ENCODE measurements around the gene FRY. TPM values are rescaled to one million over a fixed set of nuclear protein-coding genes. Genes with fewer than 3 reads are reported as not detected.

FRY gene
- total and polyA plus RNA-seq, 2 donors (not counting 1 experiment from before 2014, with no cell fraction given) = 2.3 to 6.3 TPM

DNA sequence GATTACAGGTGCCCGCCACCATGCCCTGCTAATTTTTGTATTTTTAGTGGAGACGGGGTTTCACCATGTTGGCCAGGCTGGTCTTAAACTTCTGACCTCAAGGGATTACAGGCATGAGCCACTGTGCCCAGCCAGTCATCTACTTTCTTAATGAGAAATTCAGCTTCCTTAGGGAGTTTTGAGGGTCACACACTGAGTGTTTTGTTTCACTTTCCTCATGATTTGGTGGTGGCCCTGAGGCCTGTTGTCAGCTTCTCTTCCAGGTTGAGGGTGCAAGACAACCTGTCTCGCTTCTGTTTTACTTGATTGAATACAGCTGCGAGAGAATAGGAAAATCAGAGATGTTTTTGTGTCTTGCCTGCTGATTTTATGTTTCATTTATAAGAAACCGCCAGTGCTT, 9.9 kb downstream of the FRY start:
- H3K79me2 ChIP-seq (ENCODE audit: control insufficient read depth, insufficient read depth, low read length) = no peaks in the 10 kb centered on the region
- CTCF ChIA-PET = no interaction called here
- H3K4me3 ChIP-seq (ENCODE audit: control extremely low read depth in 1 of 5, extremely low read depth in 1 of 5, insufficient read depth in 1 of 5, low read depth in 2 of 5, low read length in 4 of 5) = no peak overlapping the region
- no peak overlapping the region for H3K9ac ChIP-seq (ENCODE audit: low read length)
- H3K27me3 ChIP-seq (replicated peaks in 1 of 4; ENCODE audit: control extremely low read depth in 1 of 4, control insufficient read depth in 3 of 4, insufficient read depth in 4 of 4, low read length in 3 of 4) = no peaks in the 10 kb centered on the region
- intact Hi-C loops (cut with micrococcal nuclease) = no loop called here
- H3K4me2 ChIP-seq (replicated peaks; ENCODE audit: low read depth, low read length, poor library complexity, severe bottlenecking) = no peak overlapping the region
- Mint-ChIP-seq H3K4me3 (no peak overlapping the region), H3K27ac (no peak overlapping the region), H3K27me3 (no peaks in the 10 kb centered on the region), H3K4me1 (peaks cover 27% of the 10 kb centered on the region), H3K9me3 (ENCODE audit: insufficient read depth) (no peaks in the 10 kb centered on the region)
- DNase-seq (peak; percentile 20), ATAC-seq (ENCODE audit: low read depth) (peak; percentile 24)
- no peaks in the 10 kb centered on the region for H3K9me3 ChIP-seq (ENCODE audit: control extremely low read depth in 1 of 3, control insufficient read depth in 2 of 3, insufficient read depth in 1 of 3, low read length in 2 of 3)
- 64% methylated on average over 2 of the region's 5 CpGs for WGBS (ENCODE audit: insufficient coverage)
- no peaks in the 10 kb centered on the region for H4K20me1 ChIP-seq (ENCODE audit: control insufficient read depth, insufficient read depth, low read length, poor library complexity, severe bottlenecking)
- H3K4me1 ChIP-seq (ENCODE audit: control insufficient read depth in 2 of 2, insufficient read depth in 2 of 2, low read length in 2 of 2) = peaks cover 8 to 10% of the 10 kb centered on the region in 2 donors
- H3K36me3 ChIP-seq (replicated peaks in 1 of 2; ENCODE audit: control extremely low read depth in 1 of 2, control insufficient read depth in 1 of 2, extremely low read depth in 1 of 2, insufficient read depth in 2 of 2, low read length in 1 of 2) = peaks cover 0 to 2% of the 10 kb centered on the region in 2 experiments
- H2AFZ ChIP-seq (ENCODE audit: insufficient read depth, low read depth, low read length, poor library complexity, severe bottlenecking) = no peak overlapping the region
- H3K27ac ChIP-seq (ENCODE audit: low read length in 2 of 2) = no peak overlapping the region
- TF ChIP-seq, protein P1, sequence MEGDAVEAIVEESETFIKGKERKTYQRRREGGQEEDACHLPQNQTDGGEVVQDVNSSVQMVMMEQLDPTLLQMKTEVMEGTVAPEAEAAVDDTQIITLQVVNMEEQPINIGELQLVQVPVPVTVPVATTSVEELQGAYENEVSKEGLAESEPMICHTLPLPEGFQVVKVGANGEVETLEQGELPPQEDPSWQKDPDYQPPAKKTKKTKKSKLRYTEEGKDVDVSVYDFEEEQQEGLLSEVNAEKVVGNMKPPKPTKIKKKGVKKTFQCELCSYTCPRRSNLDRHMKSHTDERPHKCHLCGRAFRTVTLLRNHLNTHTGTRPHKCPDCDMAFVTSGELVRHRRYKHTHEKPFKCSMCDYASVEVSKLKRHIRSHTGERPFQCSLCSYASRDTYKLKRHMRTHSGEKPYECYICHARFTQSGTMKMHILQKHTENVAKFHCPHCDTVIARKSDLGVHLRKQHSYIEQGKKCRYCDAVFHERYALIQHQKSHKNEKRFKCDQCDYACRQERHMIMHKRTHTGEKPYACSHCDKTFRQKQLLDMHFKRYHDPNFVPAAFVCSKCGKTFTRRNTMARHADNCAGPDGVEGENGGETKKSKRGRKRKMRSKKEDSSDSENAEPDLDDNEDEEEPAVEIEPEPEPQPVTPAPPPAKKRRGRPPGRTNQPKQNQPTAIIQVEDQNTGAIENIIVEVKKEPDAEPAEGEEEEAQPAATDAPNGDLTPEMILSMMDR (IDR thresholded peaks at IDR 0.05) = no peak
- TF ChIP-seq EZH2 (IDR thresholded peaks at IDR 0.05; ENCODE audit: borderline replicate concordance, insufficient read depth, low read depth, low read length, poor library complexity, severe bottlenecking) = no peak
- POLR2A ChIA-PET = no interaction called here

DNA sequence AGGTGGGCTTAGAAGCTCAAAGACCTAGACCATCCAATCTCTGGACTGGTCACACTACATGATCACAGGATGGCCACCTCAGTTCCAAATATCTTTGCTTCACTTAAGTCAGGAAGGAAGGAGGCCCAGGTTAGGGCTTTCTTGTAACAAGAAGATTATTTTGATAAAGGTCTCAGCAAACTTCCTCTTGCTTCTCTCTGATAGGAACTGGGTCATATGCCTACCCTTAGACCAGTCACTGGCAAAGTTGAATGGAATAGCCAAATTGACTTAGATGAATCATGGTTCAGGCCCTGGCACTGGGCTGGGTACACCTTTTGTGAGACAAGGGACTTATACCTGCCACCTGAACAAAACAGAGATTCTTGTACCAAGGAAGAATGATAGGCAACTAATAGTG, 11.0 kb downstream of the FRY start:
- H3K79me2 ChIP-seq (ENCODE audit: control insufficient read depth, insufficient read depth, low read length) = no peaks in the 10 kb centered on the region
- TF ChIP-seq EZH2 (IDR thresholded peaks at IDR 0.05; ENCODE audit: borderline replicate concordance, insufficient read depth, low read depth, low read length, poor library complexity, severe bottlenecking) = no peak
- TF ChIP-seq, protein P1 (IDR thresholded peaks at IDR 0.05) = no peak
- no peaks in the 10 kb centered on the region for H3K27me3 ChIP-seq (replicated peaks in 1 of 4; ENCODE audit: control extremely low read depth in 1 of 4, control insufficient read depth in 3 of 4, insufficient read depth in 4 of 4, low read length in 3 of 4)
- DNase-seq (no peak), ATAC-seq (ENCODE audit: low read depth) (no peak)
- no peak overlapping the region for H3K9ac ChIP-seq (ENCODE audit: low read length)
- H3K4me3 Mint-ChIP-seq = no peak overlapping the region
- H3K4me1 ChIP-seq (ENCODE audit: control insufficient read depth in 2 of 2, insufficient read depth in 2 of 2, low read length in 2 of 2) = peaks cover 7 to 14% of the 10 kb centered on the region in 2 donors
- H3K27ac ChIP-seq (ENCODE audit: low read length in 2 of 2) = no peak overlapping the region
- no peaks in the 10 kb centered on the region for H3K9me3 ChIP-seq (ENCODE audit: control extremely low read depth in 1 of 3, control insufficient read depth in 2 of 3, insufficient read depth in 1 of 3, low read length in 2 of 3)
- ChIA-PET POLR2A (no interaction called here), CTCF (no interaction called here)
- H3K4me2 ChIP-seq (replicated peaks; ENCODE audit: low read depth, low read length, poor library complexity, severe bottlenecking) = no peak overlapping the region
- intact Hi-C loops (cut with micrococcal nuclease) = no loop called here
- no peaks in the 10 kb centered on the region for H3K9me3 Mint-ChIP-seq (ENCODE audit: insufficient read depth)
- peaks cover 24% of the 10 kb centered on the region for H3K4me1 Mint-ChIP-seq
- no peaks in the 10 kb centered on the region for H4K20me1 ChIP-seq (ENCODE audit: control insufficient read depth, insufficient read depth, low read length, poor library complexity, severe bottlenecking)
- peaks cover 0 to 2% of the 10 kb centered on the region in 2 experiments for H3K36me3 ChIP-seq (replicated peaks in 1 of 2; ENCODE audit: control extremely low read depth in 1 of 2, control insufficient read depth in 1 of 2, extremely low read depth in 1 of 2, insufficient read depth in 2 of 2, low read length in 1 of 2)
- H3K27me3 Mint-ChIP-seq = no peaks in the 10 kb centered on the region
- H3K27ac Mint-ChIP-seq = no peak overlapping the region
- H2AFZ ChIP-seq (ENCODE audit: insufficient read depth, low read depth, low read length, poor library complexity, severe bottlenecking) = no peak overlapping the region
- H3K4me3 ChIP-seq (ENCODE audit: control extremely low read depth in 1 of 5, extremely low read depth in 1 of 5, insufficient read depth in 1 of 5, low read depth in 2 of 5, low read length in 4 of 5) = no peak overlapping the region

All from B cell (primary cell).